Measurements from ENCODE around the gene STYX.
"Not testable (repeated sequence)": the region's sequence is repeated elsewhere in the genome, so short reads cannot be mapped to it uniquely, and the experiment has no call there.

The STYX gene

GRCh38 chr14:52727509-52727908 is 2.5 kb upstream of the STYX start:
- peak; percentile 87 for FAIRE-seq

GRCh38 chr14:52729035-52729434 is 931 bp upstream of the STYX start:
- not testable (repeated sequence) for FAIRE-seq

GRCh38 chr14:52729585-52729924 is 411 bp upstream of the STYX start:
- peak; percentile 98 for FAIRE-seq

GRCh38 chr14:52730709-52731111 is 744 bp downstream of the STYX start:
- no peak for FAIRE-seq

- no peak for FAIRE-seq
Observed at GRCh38 chr14:52733824-52734223, 3.9 kb downstream of the STYX start.

GRCh38 chr14:52735921-52736489 is 6.0 kb downstream of the STYX start:
- FAIRE-seq: no peak

GRCh38 chr14:52738409-52738808 is 8.4 kb downstream of the STYX start:
- no peak for FAIRE-seq

GRCh38 chr14:52740751-52741150 is 10.8 kb downstream of the STYX start:
- FAIRE-seq: peak; percentile 41

GRCh38 chr14:52741865-52742264 is 11.9 kb downstream of the STYX start:
- FAIRE-seq: no peak

- no peak for FAIRE-seq
Observed at GRCh38 chr14:52748647-52749292, 18.8 kb downstream of the STYX start.

GRCh38 chr14:52755607-52756316 is 25.8 kb downstream of the STYX start:
- FAIRE-seq: peak; percentile 58

GRCh38 chr14:52759145-52759544 is 29.2 kb downstream of the STYX start:
- FAIRE-seq: no peak

GRCh38 chr14:52762923-52763322 is 33.0 kb downstream of the STYX start:
- FAIRE-seq: not testable (repeated sequence)

- no peak for FAIRE-seq
Observed at GRCh38 chr14:52767058-52767833, 37.3 kb downstream of the STYX start.

- FAIRE-seq: no peak
Observed at GRCh38 chr14:52769887-52770286, 39.9 kb downstream of the STYX start.

GRCh38 chr14:52776816-52777215 is 46.9 kb downstream of the STYX start:
- no peak for FAIRE-seq

GRCh38 chr14:52778702-52779101 is 48.7 kb downstream of the STYX start:
- no peak for FAIRE-seq

GRCh38 chr14:52780893-52781292 is 50.9 kb downstream of the STYX start:
- no peak for FAIRE-seq

GRCh38 chr14:52781629-52782028 is 51.7 kb downstream of the STYX start:
- no peak for FAIRE-seq

GRCh38 chr14:52783206-52783605 is 53.2 kb downstream of the STYX start:
- FAIRE-seq: no peak

GRCh38 chr14:52786887-52787286 is 56.9 kb downstream of the STYX start:
- FAIRE-seq: peak; percentile 17

GRCh38 chr14:52789118-52789517 is 59.2 kb downstream of the STYX start:
- FAIRE-seq: no peak

GRCh38 chr14:52790011-52790755 is 60.2 kb downstream of the STYX start:
- no peak for FAIRE-seq

Measured in G401.6 (cell line).